Neural progenitor cell (in vitro differentiated cells): Measurements from ENCODE around the gene SLC17A6.

Experiments
- EZH2 ChIP-seq: fragments of 200-600 bp; sonication (generic); IDR thresholded peaks from 2 replicates; pipeline ENCODE4 v1.6.1; 2017; ENCODE audit warnings: antibody characterized with exemption, mild to moderate bottlenecking, moderate library complexity
- TF ChIP-seq, protein P1 (sequence below): fragments of 200-600 bp; sonication (generic); IDR thresholded peaks from 2 replicates; pipeline ENCODE4 v1.5.1; 2017; ENCODE audit warnings: antibody characterized with exemption, mild to moderate bottlenecking

DNA sequence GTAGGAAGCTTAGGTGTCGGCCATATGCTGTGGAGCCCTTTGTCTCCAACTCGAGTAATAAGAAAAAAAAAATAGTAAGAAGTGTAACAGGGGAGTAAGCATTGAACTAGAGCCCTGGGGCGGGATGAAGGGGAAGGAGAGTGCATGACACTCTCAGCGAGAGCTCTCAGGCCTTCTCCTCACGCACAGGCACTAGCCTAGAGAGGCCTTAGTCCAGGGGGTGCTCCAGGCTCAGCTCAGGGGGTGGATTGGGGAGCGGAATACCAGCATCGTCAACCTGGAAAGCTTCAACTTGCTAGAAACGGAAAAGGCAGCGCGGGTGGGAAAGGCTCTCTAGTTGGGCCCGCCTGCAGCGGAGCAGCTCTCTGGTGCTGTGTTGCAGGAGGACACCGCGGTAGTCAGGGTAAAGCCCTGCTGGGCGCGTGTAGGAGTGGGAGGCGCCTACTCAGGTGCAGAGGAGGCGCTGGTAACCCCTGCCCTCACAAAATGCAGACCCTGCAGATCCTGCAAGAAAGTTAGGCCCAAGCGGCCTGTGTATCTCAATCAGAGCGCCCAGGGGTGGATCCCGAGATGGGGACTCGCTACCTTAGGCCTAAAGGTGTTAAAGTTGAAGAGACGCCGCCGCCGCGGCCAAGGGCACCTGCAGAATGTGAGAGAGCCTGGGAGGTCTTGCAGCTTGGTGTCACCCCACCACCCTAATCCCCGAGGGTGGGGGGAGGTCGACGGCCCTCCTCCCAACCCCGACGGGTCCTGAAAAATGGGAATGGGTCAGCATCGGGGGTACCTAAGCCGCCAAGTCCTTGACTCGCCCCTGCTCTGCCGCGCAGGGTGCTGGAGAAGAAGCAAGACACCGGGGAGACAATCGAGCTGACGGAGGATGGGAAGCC lies 2.8 kb downstream of the SLC17A6 start:
- TF ChIP-seq, protein P1, sequence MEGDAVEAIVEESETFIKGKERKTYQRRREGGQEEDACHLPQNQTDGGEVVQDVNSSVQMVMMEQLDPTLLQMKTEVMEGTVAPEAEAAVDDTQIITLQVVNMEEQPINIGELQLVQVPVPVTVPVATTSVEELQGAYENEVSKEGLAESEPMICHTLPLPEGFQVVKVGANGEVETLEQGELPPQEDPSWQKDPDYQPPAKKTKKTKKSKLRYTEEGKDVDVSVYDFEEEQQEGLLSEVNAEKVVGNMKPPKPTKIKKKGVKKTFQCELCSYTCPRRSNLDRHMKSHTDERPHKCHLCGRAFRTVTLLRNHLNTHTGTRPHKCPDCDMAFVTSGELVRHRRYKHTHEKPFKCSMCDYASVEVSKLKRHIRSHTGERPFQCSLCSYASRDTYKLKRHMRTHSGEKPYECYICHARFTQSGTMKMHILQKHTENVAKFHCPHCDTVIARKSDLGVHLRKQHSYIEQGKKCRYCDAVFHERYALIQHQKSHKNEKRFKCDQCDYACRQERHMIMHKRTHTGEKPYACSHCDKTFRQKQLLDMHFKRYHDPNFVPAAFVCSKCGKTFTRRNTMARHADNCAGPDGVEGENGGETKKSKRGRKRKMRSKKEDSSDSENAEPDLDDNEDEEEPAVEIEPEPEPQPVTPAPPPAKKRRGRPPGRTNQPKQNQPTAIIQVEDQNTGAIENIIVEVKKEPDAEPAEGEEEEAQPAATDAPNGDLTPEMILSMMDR = no peak
- TF ChIP-seq EZH2 = peak; percentile 12
